ENCODE data around the gene TSPYL2.
A peak's percentile ranks its signal among the peaks of the same experiment; 100 is the strongest.

TSPYL2 gene

GRCh38 chrX:53080628-53081580, 1.3 kb upstream of the TSPYL2 start:
- DNase-seq = no peak

DNA sequence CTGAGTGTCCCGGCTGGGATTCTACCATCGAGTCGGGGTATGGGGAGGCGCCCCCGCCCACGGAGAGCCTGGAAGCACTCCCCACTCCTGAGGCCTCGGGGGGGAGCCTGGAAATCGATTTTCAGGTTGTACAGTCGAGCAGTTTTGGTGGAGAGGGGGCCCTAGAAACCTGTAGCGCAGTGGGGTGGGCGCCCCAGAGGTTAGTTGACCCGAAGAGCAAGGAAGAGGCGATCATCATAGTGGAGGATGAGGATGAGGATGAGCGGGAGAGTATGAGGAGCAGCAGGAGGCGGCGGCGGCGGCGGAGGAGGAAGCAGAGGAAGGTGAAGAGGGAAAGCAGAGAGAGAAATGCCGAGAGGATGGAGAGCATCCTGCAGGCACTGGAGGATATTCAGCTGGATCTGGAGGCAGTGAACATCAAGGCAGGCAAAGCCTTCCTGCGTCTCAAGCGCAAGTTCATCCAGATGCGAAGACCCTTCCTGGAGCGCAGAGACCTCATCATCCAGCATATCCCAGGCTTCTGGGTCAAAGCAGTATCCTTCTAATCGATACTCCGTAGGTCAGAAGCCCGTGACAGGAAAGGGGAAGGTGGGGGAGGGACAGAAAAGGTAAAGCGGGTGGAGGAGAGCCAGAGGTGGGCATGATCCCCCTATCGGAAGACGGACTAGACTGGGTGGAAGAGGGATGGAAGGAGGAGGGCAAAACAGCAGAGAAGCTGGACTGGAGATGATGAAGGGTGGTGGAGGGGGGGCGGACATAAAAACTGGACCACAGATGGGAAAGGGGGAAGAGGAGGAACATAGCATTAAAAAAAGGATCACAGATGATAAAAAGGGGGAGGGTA, 828 bp downstream of the TSPYL2 start:
- DNase-seq = no peak

DNA sequence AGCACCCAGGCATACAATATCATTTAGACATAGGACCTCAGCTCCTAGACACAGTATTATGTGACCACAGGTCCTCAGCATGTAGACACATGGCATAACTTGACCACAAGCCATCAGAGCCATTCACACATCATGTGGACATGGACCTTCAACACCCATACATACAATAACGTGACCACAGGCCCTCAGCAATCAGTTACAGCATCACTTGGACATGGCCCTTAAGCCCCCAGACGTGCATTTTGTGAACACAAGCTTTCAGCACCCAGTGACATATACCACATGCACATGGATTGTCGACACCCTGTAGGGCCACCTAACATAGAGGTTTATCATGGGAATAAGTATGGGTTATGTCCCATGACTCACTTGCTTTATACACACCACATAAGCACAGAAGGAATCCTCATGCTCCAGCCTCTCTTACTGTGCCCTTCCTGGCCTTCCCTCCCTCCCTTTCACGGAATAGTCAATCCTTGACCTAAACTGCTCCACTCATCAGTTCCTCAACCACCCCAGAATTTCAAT, 1.9 kb downstream of the TSPYL2 start:
- no peak for DNase-seq

GRCh38 chrX:53084863-53085262, 2.7 kb downstream of the TSPYL2 start:
- no peak for DNase-seq

GRCh38 chrX:53085661-53086229, 3.6 kb downstream of the TSPYL2 start:
- DNase-seq = no peak

GRCh38 chrX:53086464-53086863, 4.3 kb downstream of the TSPYL2 start:
- DNase-seq = no peak

- DNase-seq = no peak
These were observed 5.2 kb downstream of the TSPYL2 start for GRCh38 chrX:53087388-53087831.

- peak; percentile 79 for DNase-seq
These were observed 6.2 kb downstream of the TSPYL2 start for GRCh38 chrX:53088136-53088974.

GRCh38 chrX:53089224-53089842, 7.2 kb downstream of the TSPYL2 start:
- peak; percentile 32 for DNase-seq

DNA sequence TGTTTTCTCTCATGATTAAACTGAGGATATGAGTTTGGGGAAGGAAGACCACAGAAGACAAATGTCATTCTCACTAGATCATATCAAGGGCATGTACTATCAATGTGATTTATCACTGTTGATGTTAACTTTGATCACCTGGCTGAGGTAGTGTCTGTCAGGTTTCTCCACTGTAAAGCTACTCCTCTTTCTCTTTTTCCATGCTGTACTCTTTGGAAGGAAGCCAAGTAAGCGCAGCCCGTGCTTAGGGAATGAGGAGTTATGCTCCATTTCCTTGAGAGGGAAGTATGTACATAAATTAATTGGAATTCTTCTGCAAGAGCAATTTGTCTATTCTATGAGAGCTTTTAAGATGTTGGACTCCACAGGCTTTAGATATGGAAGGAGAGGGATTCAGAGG, 7.8 kb downstream of the TSPYL2 start:
- no peak for DNase-seq

GRCh38 chrX:53091354-53091753, 9.2 kb downstream of the TSPYL2 start:
- DNase-seq = no peak

- DNase-seq = peak; percentile 62
These were observed 11.0 kb downstream of the TSPYL2 start for GRCh38 chrX:53093177-53093655.

DNA sequence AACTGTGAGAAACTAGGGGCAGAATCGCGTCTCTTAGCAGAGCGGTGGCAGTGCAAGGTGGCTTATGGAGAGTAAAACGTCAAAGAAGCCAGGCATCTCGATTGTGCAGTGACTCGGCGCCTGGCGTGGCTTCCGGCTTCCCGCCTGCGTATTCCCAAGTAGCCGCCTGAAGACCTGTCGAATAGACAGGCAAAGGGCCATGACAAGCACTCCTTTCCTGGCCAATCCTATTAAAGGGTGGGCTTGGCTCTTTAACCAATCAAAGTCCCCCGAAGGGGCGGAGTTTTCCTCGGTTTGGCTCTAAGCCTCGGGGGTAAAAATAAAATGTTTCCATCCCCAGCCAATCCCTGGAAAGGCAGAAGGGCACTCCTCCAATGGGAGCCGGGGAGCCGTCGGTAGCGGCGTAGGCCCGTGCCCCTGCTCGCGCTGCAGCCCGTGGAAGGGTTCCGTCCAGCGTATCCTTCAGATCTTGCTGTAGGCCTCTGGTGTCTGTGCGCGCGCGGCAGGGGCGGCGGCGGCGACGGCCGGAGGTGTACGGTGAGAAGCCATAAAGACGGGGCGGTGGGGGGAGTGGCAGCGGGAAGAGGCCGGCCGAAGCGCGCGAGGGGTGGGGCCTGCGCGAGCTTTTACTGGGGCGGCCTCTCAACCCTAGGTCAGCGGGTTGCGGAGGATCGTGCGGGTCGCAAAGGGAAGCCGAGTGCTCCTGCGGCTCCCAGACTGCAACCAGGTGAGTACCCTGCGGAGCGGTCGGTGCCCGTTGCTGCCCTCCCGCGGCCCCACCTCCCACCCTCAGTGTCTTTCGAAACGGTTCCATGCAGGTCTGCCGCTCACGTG, 11.8 kb downstream of the TSPYL2 start, which contains the start of gene KANTR:
TSS of gene KANTR (plus strand) at position 395 of the 834 bp plus-strand sequence. CDS start 30,131 bp downstream, outside the sequence.
- DNase-seq = peak; percentile 83

- DNase-seq = no peak
These were observed 12.4 kb downstream of the TSPYL2 start for GRCh38 chrX:53094582-53094905.

DNA sequence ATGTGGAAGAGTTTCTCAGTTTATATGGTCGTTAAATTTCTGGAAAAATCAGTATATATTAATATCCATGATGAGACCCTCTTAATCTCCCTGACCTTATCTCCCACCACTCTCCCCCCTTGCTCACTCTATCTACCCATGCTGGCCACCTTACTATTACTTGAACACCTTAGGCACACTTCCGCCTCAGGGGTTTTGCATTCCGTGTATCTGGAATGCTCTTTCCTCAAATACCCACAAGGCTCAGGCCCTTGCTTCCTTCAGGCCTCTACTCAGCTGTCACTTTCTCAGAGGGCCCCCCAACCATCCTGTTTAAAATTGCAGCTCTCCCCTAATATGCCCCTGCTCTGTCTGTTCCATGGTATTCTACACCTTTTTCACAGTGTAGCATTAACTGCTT, 13.6 kb downstream of the TSPYL2 start:
- no peak for DNase-seq

DNA sequence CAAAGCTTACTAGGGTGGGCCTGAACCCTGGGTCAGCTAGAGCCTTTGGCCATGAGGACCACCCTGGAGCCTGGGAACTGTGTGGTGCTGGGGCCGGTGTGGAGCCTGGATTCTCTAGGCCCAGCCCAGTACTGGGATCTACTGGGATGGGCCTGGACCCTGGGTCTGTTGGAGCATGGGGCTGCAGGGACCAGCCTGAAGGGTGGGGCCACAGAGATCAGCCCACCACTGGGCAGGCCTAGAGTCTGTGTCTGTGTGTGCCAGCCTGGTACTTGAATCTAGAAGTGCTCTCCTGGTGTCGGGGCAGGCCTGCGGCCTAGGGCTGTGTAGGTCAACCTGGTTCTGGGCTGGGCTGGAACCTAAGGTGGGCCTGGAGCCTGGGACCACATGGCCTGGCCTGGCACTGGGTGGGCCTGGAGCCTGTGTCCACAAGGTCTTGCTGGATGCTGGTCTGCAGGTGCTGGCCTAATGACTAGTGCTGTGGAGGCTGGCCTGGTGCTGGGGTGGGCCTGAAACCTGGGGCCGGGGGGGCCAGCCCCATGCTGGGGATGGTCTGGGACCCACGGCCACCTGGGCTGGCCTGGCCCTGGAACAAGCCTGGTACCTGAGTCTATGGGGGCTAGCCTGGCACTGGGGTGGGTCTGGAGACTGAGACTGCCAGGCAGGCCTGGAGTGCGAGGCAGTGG, 32.8 kb downstream of the TSPYL2 start:
- no peak for DNase-seq

DNA sequence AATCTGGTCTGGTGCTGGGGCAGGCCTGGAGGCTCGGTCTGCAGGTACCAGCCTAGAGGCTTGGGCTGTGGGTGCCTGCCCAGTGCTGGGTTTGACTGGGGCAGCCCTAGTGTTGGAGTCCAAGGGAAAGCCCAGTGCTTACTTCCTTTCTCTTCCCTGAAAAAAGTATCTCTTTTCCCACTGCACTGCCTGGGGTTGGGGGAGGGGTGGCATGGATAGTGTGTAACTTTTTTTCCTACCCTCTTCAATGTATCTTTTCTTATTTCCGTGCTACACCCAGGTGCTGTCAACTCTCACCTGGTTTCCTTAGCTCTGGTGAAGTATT, 33.3 kb downstream of the TSPYL2 start:
- DNase-seq = no peak

- no peak for DNase-seq
These were observed 33.9 kb downstream of the TSPYL2 start for GRCh38 chrX:53116101-53116500.

- DNase-seq = no peak
These were observed 39.8 kb downstream of the TSPYL2 start for GRCh38 chrX:53122013-53122412.

- no peak for DNase-seq
These were observed 43.3 kb downstream of the TSPYL2 start for GRCh38 chrX:53125506-53125905.
